ENCODE measurements around the gene ASB6.
"Not testable (repeated sequence)": the region's sequence is repeated elsewhere in the genome, so short reads cannot be mapped to it uniquely, and the experiment has no call there.

Gene ASB6

GRCh38 chr9:129664746-129665388, 22.9 kb upstream of the ASB6 start:
- no peak overlapping the region for H3K4me3 ChIP-seq (ENCODE audit: low read depth, low read length)
- TF ChIP-seq, protein P1, sequence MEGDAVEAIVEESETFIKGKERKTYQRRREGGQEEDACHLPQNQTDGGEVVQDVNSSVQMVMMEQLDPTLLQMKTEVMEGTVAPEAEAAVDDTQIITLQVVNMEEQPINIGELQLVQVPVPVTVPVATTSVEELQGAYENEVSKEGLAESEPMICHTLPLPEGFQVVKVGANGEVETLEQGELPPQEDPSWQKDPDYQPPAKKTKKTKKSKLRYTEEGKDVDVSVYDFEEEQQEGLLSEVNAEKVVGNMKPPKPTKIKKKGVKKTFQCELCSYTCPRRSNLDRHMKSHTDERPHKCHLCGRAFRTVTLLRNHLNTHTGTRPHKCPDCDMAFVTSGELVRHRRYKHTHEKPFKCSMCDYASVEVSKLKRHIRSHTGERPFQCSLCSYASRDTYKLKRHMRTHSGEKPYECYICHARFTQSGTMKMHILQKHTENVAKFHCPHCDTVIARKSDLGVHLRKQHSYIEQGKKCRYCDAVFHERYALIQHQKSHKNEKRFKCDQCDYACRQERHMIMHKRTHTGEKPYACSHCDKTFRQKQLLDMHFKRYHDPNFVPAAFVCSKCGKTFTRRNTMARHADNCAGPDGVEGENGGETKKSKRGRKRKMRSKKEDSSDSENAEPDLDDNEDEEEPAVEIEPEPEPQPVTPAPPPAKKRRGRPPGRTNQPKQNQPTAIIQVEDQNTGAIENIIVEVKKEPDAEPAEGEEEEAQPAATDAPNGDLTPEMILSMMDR (IDR thresholded peaks at IDR 0.05; ENCODE audit: borderline replicate concordance, insufficient read depth, low read depth, low read length): no peak

DNA sequence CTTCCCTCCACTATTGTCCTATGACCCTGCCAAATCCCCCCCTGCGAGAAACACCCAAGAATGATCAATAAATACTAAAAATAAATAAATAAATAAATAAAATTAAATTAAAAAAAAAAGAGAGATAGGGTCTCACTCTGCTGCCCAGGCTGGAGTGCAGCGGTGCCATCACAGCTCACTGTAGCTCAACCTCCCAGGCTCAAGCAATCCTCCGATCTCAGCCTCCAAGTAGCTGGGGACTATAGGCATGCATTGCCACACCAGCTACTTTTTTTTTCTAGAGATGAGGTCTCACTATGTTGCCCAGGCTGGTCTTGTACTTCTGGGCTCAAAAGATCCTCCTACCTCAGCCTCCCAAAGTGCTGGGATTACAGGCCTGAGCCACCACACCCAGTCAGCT, 20.3 kb upstream of the ASB6 start:
- not testable (repeated sequence) for H3K4me3 ChIP-seq (ENCODE audit: low read depth, low read length)

GRCh38 chr9:129661029-129661428, 19.1 kb upstream of the ASB6 start:
- H3K4me3 ChIP-seq (ENCODE audit: low read depth, low read length): no peak overlapping the region
- TF ChIP-seq, protein P1 (IDR thresholded peaks at IDR 0.05; ENCODE audit: borderline replicate concordance, insufficient read depth, low read depth, low read length): no peak

DNA sequence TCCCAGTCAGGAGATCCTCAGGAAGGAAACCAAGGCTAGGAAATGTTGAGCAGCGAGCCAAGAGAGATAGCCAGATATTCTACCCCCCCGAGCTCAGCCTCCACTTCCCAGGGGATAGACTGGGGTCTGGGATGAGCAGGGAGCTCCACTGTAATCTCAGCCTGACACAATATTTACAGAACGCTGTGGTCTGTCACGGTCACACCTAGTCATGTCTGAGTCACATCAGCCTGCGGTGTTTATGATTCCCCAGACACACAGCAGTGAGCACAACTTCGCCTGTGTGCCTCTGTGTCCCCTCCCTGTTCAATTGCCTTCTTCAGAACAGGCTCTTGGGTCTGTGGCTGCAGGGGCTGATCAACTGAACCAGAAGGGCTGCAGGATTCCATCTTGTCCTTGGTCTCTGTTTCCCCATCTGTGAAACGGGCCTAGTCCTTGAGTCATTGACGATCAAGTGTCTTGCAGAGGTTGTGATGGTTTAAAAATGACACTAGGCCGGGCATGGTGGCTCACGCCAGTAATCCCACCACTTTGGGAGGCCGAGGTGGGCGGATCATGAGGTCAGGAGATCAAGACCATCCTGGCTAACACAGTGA, 14.9 kb upstream of the ASB6 start:
- TF ChIP-seq, protein P1 (IDR thresholded peaks at IDR 0.05; ENCODE audit: borderline replicate concordance, insufficient read depth, low read depth, low read length): no peak

GRCh38 chr9:129655696-129656095, 13.7 kb upstream of the ASB6 start:
- TF ChIP-seq, protein P1 (IDR thresholded peaks at IDR 0.05; ENCODE audit: borderline replicate concordance, insufficient read depth, low read depth, low read length): no peak

More for the DNA sequence above, 14.9 kb upstream of the ASB6 start:
- no peak overlapping the region for H3K4me3 ChIP-seq (ENCODE audit: low read depth, low read length)

DNA sequence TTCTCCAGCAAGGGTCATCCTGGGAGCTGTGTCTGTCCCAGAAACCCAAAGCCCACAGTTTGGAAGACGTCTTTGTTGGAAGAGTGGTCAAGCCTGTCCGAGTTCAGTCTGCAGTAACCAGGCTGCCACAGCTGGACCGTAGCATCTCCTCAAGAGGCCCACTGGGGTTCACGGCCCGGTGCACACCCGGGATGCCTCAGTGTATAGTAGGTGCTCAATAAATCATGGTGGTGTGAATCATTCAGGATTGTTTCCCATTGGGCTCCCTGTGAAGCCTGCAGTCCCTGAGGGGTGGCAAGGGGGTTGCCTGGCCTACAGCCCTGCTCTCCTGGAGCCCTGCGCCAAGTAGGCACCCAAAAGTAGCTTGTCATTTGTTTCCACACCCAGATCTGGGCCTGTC, 13.2 kb upstream of the ASB6 start:
- TF ChIP-seq, protein P1 (IDR thresholded peaks at IDR 0.05; ENCODE audit: borderline replicate concordance, insufficient read depth, low read depth, low read length): no peak
- no peak overlapping the region for H3K4me3 ChIP-seq (ENCODE audit: low read depth, low read length)

More at GRCh38 chr9:129655696-129656095, 13.7 kb upstream of the ASB6 start:
- no peak overlapping the region for H3K4me3 ChIP-seq (ENCODE audit: low read depth, low read length)

- no peak overlapping the region for H3K4me3 ChIP-seq (ENCODE audit: low read depth, low read length)
- TF ChIP-seq, protein P1 (IDR thresholded peaks at IDR 0.05; ENCODE audit: borderline replicate concordance, insufficient read depth, low read depth, low read length): no peak
These were observed 12.6 kb upstream of the ASB6 start for GRCh38 chr9:129654554-129655040.

Data from GM12875 (cell line).